Stimulated activated CD8-positive, alpha-beta memory T cell treated with anti-CD3 and anti-CD28 coated beads, Interleukin-4, amount 100 ng/mL, for 24 hours (primary cell): ENCODE measurements around the gene ZNF816.
"Not testable (repeated sequence)": the region's sequence is repeated elsewhere in the genome, so short reads cannot be mapped to it uniquely, and the experiment has no call there.

ENCODE experiments used
- DNase-seq: peaks from one replicate; pipeline ENCODE4 v3.0.0-alpha.2; 2020; ENCODE audit warnings: low read depth

ZNF816 gene

GRCh38 chr19:52924641-52925040, 38.0 kb downstream of the ZNF816 start:
- DNase-seq: not testable (repeated sequence)

- DNase-seq: no peak
Observed at GRCh38 chr19:52923778-52924593, 38.7 kb downstream of the ZNF816 start.

- DNase-seq: peak; percentile 77
Observed at GRCh38 chr19:52922841-52923777, 39.6 kb downstream of the ZNF816 start, which contains the start of gene ZNF888. Gene ZNF888 (minus strand): TSS chr19:52923428. CDS start chr19:52917873, 5,555 bp downstream.

GRCh38 chr19:52917531-52917930, 45.1 kb downstream of the ZNF816 start:
- DNase-seq: no peak

- DNase-seq: no peak
Observed at GRCh38 chr19:52910648-52911047, 52.0 kb downstream of the ZNF816 start.

GRCh38 chr19:52904052-52904780, 58.5 kb downstream of the ZNF816 start:
- not testable (repeated sequence) for DNase-seq

GRCh38 chr19:52901842-52902241, 60.8 kb downstream of the ZNF816 start:
- DNase-seq: no peak
